Prostate gland (tissue), 2 donors: Measurements from ENCODE around the gene GSK3A.

ENCODE experiments used
- CTCF ChIP-seq, 4 experiments: fragments of 200-600 bp in 2 of 4; fragments of 450-650 bp in 2 of 4; sonication (generic) in 2 of 4; IDR thresholded peaks; 1 replicate in 3 of 4; 2 replicates in 1 of 4; pipeline ENCODE4 v1.5.1; 2016 to 2019; ENCODE audit warnings: antibody characterized with exemption in 4 of 4, mild to moderate bottlenecking in 2 of 4, moderate library complexity in 2 of 4
- POLR2AphosphoS5 ChIP-seq: sonication (generic); formaldehyde crosslinking; IDR thresholded peaks from one replicate; pipeline ENCODE4 v1.6.1; 2017; ENCODE audit warnings: antibody characterized with exemption

GRCh38 chr19:42276821-42277220 lies 34.4 kb upstream of the GSK3A start:
- TF ChIP-seq CTCF (IDR thresholded peaks at IDR 0.05): no peak
- TF ChIP-seq POLR2AphosphoS5: no peak
